HCT116 (cell line): ENCODE measurements around the gene TOP2B. TPM values are rescaled to one million over a fixed set of nuclear protein-coding genes. Genes with fewer than 3 reads are reported as not detected.

Source experiments
- ATAC-seq: fragments of 200-7000 bp; cut with Tn5 transposase; 2 replicates; pipeline ENCODE4 v1.9.1; 2020; ENCODE audit warnings: mild to moderate bottlenecking, moderate library complexity
- BruUV-seq: library from RNA; stranded (reverse); fragments of 400-500 nt; replicated peaks from 2 replicates; lab custom pipeline; 2021; lab: Mats Ljungman, UMichigan
- CTCF ChIA-PET: fragments of 300-600 bp; sonication (Branson Sonifier 250); formaldehyde crosslinking; loops from one replicate; lab custom pipeline; 2021; ENCODE audit warnings: antibody characterized with exemption; lab: Charles Lee
- POLR2A ChIA-PET: fragments of 300-600, 350-600 bp; sonication (Branson Sonifier 250); formaldehyde crosslinking; loops from one replicate; lab custom pipeline; 2021; ENCODE audit warnings: antibody characterized with exemption; lab: Charles Lee
- RAD21 ChIA-PET, 2 experiments: fragments of 300-600 bp; sonication (Branson Sonifier 250); formaldehyde crosslinking; loops; one replicate each; lab custom pipeline; 2023; ENCODE audit warnings: low total read pairs in 2 of 2; ENCODE audit not compliant: uncharacterized antibody in 2 of 2, unreplicated experiment in 2 of 2, low non-redundant PET in 1 of 2; lab: Charles Lee
- DNase-seq: peaks from one replicate; pipeline ENCODE4 v3.0.0-alpha.2; 2010; ENCODE audit warnings: low read depth, low spot score
- H2AFZ ChIP-seq: fragments of 200-600 bp; shearing (Covaris generic), sonication (generic); 2 replicates; pipeline ENCODE4 v1.6.1; 2017; ENCODE audit warnings: low read depth, mixed run types, mixed read lengths, antibody characterized with exemption, low read length; ENCODE audit not compliant: poor library complexity, severe bottlenecking
- H3K27ac ChIP-seq: 2 replicates; pipeline ENCODE4 v1.5.1; 2012; ENCODE audit warnings: low read depth, low read length
- H3K27me3 ChIP-seq: fragments of 200-600 bp; sonication (generic); 2 replicates; pipeline ENCODE4 v1.6.1; 2016; ENCODE audit warnings: mixed run types, low read length, mixed read lengths; ENCODE audit not compliant: insufficient read depth
- H3K36me3 ChIP-seq, 2 experiments: fragments of 200-500 bp in 1 of 2; fragments of 200-600 bp in 1 of 2; sonication (Bioruptor generic) in 1 of 2; sonication (generic) in 1 of 2; 2 replicates each; pipeline versions ENCODE4 v1.5.1 to v1.6.1; 2014 to 2016; ENCODE audit warnings: low read length in 2 of 2, inconsistent platforms in 1 of 2, mixed read lengths in 1 of 2, mixed run types in 1 of 2; ENCODE audit not compliant: insufficient read depth in 2 of 2, control insufficient read depth in 1 of 2
- H3K4me1 ChIP-seq, 2 experiments: fragments of 200-600 bp in 1 of 2; sonication (generic) in 1 of 2; 2 replicates each; pipeline versions ENCODE4 v1.5.1 to v1.6.1; 2012 to 2017; ENCODE audit warnings: low read length in 2 of 2, inconsistent platforms in 1 of 2, mild to moderate bottlenecking in 1 of 2, mixed read lengths in 1 of 2, mixed run types in 1 of 2, moderate library complexity in 1 of 2; ENCODE audit not compliant: insufficient read depth in 2 of 2, control insufficient read depth in 1 of 2
- H3K4me2 ChIP-seq: fragments of 200-600 bp; sonication (generic); 2 replicates; pipeline ENCODE4 v1.6.1; 2017; ENCODE audit warnings: mixed run types, low read length, mixed read lengths
- H3K4me3 ChIP-seq, 2 experiments: fragments of 200-600 bp in 1 of 2; sonication (generic) in 1 of 2; replicated peaks in 1 of 2; 2 replicates each; pipeline ENCODE4 v1.5.1; 2011 to 2016; ENCODE audit warnings: low read length in 2 of 2, control low read depth in 1 of 2, low read depth in 1 of 2, mild to moderate bottlenecking in 1 of 2, mixed read lengths in 1 of 2, mixed run types in 1 of 2
- H3K79me2 ChIP-seq: fragments of 200-600 bp; sonication (generic); 2 replicates; pipeline ENCODE4 v1.6.1; 2017; ENCODE audit warnings: mild to moderate bottlenecking, mixed run types, low read length, moderate library complexity, mixed read lengths; ENCODE audit not compliant: insufficient read depth
- H3K9ac ChIP-seq: fragments of 200-600 bp; sonication (generic); 2 replicates; pipeline ENCODE4 v1.6.1; 2016; ENCODE audit warnings: low read length, mixed read lengths
- H3K9me2 ChIP-seq: fragments of 200-600 bp; sonication (generic), shearing (Covaris generic); 2 replicates; pipeline ENCODE4 v1.6.1; 2017; ENCODE audit warnings: mixed run types, mild to moderate bottlenecking, moderate library complexity; ENCODE audit not compliant: insufficient read depth
- H3K9me3 ChIP-seq, 2 experiments: fragments of 200-500 bp in 1 of 2; fragments of 200-600 bp in 1 of 2; sonication (Bioruptor generic) in 1 of 2; sonication (generic) in 1 of 2; 2 replicates each; pipeline ENCODE4 v1.6.1; 2014 to 2017; ENCODE audit warnings: low read length in 2 of 2, mixed read lengths in 2 of 2, inconsistent platforms in 1 of 2, low read depth in 1 of 2, mild to moderate bottlenecking in 1 of 2, mixed run types in 1 of 2, moderate library complexity in 1 of 2; ENCODE audit not compliant: control insufficient read depth in 1 of 2, insufficient read depth in 1 of 2
- H4K20me1 ChIP-seq: fragments of 200-600 bp; sonication (generic), shearing (Covaris generic); 2 replicates; pipeline ENCODE4 v1.6.1; 2017; ENCODE audit warnings: mixed run types, mild to moderate bottlenecking, moderate library complexity; ENCODE audit not compliant: insufficient read depth
- CBX3 ChIP-seq: IDR thresholded peaks from 2 replicates; pipeline ENCODE4 v1.6.1; 2012; ENCODE audit warnings: low read depth
- CEBPB ChIP-seq: IDR thresholded peaks from 2 replicates; pipeline ENCODE4 v1.6.1; 2012; ENCODE audit warnings: low read depth
- CTCF ChIP-seq, 3 experiments: fragments of 200-600 bp in 1 of 3; sonication (generic) in 1 of 3; IDR thresholded peaks in 2 of 3; conservative IDR thresholded peaks in 1 of 3; 2 replicates each; pipeline ENCODE4 v1.5.1; 2012 to 2017; ENCODE audit warnings: low read depth in 2 of 3, low read length in 2 of 3, antibody characterized with exemption in 1 of 3, borderline replicate concordance in 1 of 3, control low read depth in 1 of 3, mild to moderate bottlenecking in 1 of 3, mixed read lengths in 1 of 3, mixed run types in 1 of 3, moderate library complexity in 1 of 3; ENCODE audit not compliant: insufficient read depth in 1 of 3
- EGR1 ChIP-seq: IDR thresholded peaks from 2 replicates; pipeline ENCODE4 v1.6.1; 2012; ENCODE audit warnings: low read depth
- ELF1 ChIP-seq: IDR thresholded peaks from 2 replicates; pipeline ENCODE4 v1.6.1; 2012; ENCODE audit warnings: low read depth, borderline replicate concordance
- EZH2 ChIP-seq: fragments of 200-600 bp; sonication (generic); IDR thresholded peaks from 2 replicates; pipeline ENCODE4 v1.6.1; 2017; ENCODE audit warnings: antibody characterized with exemption, mixed run types
- EZH2phosphoT487 ChIP-seq: fragments of 200-600 bp; IDR thresholded peaks from 2 replicates; pipeline ENCODE4 v1.6.1; 2018; ENCODE audit warnings: antibody characterized with exemption, borderline replicate concordance
- FOSL1 ChIP-seq: IDR thresholded peaks from 2 replicates; pipeline ENCODE4 v1.6.1; 2012; ENCODE audit warnings: low read depth
- POLR2A ChIP-seq: IDR thresholded peaks from 2 replicates; pipeline ENCODE4 v1.7.0; 2011; ENCODE audit warnings: borderline replicate concordance; ENCODE audit not compliant: insufficient read depth, insufficient read length; ENCODE audit errors: extremely low read depth
- POLR2AphosphoS5 ChIP-seq: IDR thresholded peaks from 2 replicates; pipeline ENCODE4 v1.6.1; 2011; ENCODE audit warnings: mild to moderate bottlenecking, low read depth, low read length, moderate library complexity
- RAD21 ChIP-seq: IDR thresholded peaks from 2 replicates; pipeline ENCODE4 v1.6.1; 2012; ENCODE audit warnings: low read depth, mild to moderate bottlenecking
- SIN3A ChIP-seq: IDR thresholded peaks from 2 replicates; pipeline ENCODE4 v1.6.1; 2012; ENCODE audit warnings: low read depth
- SP1 ChIP-seq: IDR thresholded peaks from 2 replicates; pipeline ENCODE4 v1.6.1; 2012; ENCODE audit warnings: low read depth
- SRF ChIP-seq: IDR thresholded peaks from 2 replicates; pipeline ENCODE4 v1.6.1; 2012; ENCODE audit warnings: low read depth
- TCF7L2 ChIP-seq: IDR thresholded peaks from 2 replicates; pipeline ENCODE4 v1.7.0; 2011; ENCODE audit warnings: borderline replicate concordance, inconsistent platforms; ENCODE audit not compliant: insufficient read depth, insufficient read length; ENCODE audit errors: extremely low read depth
- YY1 ChIP-seq: IDR thresholded peaks from 2 replicates; pipeline ENCODE4 v1.6.1; 2011; ENCODE audit warnings: low read length, low read depth, moderate library complexity, mild to moderate bottlenecking; ENCODE audit not compliant: insufficient replicate concordance; ENCODE audit errors: extremely low read depth
- ZNF274 ChIP-seq: fragments of 200-500 bp; sonication (Bioruptor generic); IDR thresholded peaks from 2 replicates; pipeline ENCODE4 v1.6.1; 2014; ENCODE audit warnings: mild to moderate bottlenecking, low read depth, low read length, inconsistent platforms
- intact Hi-C: fragments of 100-400 bp; cut with micrococcal nuclease; formaldehyde crosslinking; loops from 2 replicates; pipeline ENCODE4 v1.10.0; 2022
- total RNA-seq: library from RNA; stranded (reverse); gene quantifications from one replicate; pipeline ENCODE4 v1.2.1, GENCODE V29; 2021; ENCODE audit not compliant: unreplicated experiment
- TF ChIP-seq, protein P1 (sequence below): IDR thresholded peaks from 2 replicates; pipeline ENCODE4 v1.6.1; 2012
- TF ChIP-seq, protein P2 (sequence below): IDR thresholded peaks from 2 replicates; pipeline ENCODE4 v1.6.1; 2012; ENCODE audit warnings: low read depth

TOP2B gene
- total RNA-seq, 1 experiment from 2014 or later, result 101 TPM

DNA sequence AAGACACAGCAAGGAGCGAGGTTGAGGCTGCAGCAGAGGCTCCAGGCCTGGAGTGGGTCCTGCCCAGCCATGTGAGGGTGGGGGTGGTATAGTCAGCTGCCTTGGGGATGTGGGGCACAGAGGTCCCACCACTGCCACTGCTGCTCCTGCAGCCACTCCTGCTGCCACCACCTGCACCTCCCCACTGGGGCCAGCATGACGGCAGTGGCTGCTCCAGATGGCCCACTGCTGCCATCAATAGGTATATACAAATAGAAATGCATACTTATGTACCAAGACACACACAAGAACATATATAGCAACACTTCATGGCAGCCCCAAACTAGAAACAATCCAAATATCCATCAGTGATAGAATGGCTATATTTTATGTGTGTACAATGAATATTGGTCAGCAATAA is 10.0 kb upstream of the TOP2B start:
- Histone ChIP-seq H3K4me1 (peaks cover 0 to 4% of the 10 kb centered on the region in 2 experiments; a peak in 1 of 4 replicates), H2AFZ (no peak overlapping the region), H3K4me3 (no peak overlapping the region), H3K27me3 (no peaks in the 10 kb centered on the region), H3K9ac (no peak overlapping the region), H3K9me3 (no peaks in the 10 kb centered on the region), H3K36me3 (no peaks in the 10 kb centered on the region), H4K20me1 (no peaks in the 10 kb centered on the region), H3K9me2 (no peaks in the 10 kb centered on the region), H3K79me2 (no peaks in the 10 kb centered on the region), H3K4me2 (no peak overlapping the region)
- POLR2A ChIA-PET, result no interaction called here
- intact Hi-C loops, result no loop called here
- CTCF ChIA-PET, result no interaction called here
- no peak for ATAC-seq
- no TSS peak for BruUV-seq
- TF ChIP-seq YY1, result no peak
- no peak for TF ChIP-seq ELF1
- no peak for TF ChIP-seq SRF
- TF ChIP-seq TCF7L2, result no peak
- no peak for TF ChIP-seq EZH2phosphoT487
- TF ChIP-seq SP1, result no peak
- no peak for TF ChIP-seq CTCF (IDR thresholded peaks at IDR 0.05 in 2 of 3, conservative IDR thresholded peaks at IDR 0.05 in 1 of 3; ENCODE audit: borderline replicate concordance in 1 of 3, insufficient read depth in 1 of 3, low read depth in 2 of 3, low read length in 2 of 3)
- no peak for TF ChIP-seq ZNF274
- TF ChIP-seq, protein P1, sequence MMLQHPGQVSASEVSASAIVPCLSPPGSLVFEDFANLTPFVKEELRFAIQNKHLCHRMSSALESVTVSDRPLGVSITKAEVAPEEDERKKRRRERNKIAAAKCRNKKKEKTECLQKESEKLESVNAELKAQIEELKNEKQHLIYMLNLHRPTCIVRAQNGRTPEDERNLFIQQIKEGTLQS, result no peak
- no peak for TF ChIP-seq CEBPB
- no peak for TF ChIP-seq POLR2AphosphoS5
- TF ChIP-seq FOSL1, result no peak
- no peak for TF ChIP-seq EGR1
- TF ChIP-seq, protein P2, sequence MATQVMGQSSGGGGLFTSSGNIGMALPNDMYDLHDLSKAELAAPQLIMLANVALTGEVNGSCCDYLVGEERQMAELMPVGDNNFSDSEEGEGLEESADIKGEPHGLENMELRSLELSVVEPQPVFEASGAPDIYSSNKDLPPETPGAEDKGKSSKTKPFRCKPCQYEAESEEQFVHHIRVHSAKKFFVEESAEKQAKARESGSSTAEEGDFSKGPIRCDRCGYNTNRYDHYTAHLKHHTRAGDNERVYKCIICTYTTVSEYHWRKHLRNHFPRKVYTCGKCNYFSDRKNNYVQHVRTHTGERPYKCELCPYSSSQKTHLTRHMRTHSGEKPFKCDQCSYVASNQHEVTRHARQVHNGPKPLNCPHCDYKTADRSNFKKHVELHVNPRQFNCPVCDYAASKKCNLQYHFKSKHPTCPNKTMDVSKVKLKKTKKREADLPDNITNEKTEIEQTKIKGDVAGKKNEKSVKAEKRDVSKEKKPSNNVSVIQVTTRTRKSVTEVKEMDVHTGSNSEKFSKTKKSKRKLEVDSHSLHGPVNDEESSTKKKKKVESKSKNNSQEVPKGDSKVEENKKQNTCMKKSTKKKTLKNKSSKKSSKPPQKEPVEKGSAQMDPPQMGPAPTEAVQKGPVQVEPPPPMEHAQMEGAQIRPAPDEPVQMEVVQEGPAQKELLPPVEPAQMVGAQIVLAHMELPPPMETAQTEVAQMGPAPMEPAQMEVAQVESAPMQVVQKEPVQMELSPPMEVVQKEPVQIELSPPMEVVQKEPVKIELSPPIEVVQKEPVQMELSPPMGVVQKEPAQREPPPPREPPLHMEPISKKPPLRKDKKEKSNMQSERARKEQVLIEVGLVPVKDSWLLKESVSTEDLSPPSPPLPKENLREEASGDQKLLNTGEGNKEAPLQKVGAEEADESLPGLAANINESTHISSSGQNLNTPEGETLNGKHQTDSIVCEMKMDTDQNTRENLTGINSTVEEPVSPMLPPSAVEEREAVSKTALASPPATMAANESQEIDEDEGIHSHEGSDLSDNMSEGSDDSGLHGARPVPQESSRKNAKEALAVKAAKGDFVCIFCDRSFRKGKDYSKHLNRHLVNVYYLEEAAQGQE, result no peak
- TF ChIP-seq EZH2, result no peak
- TF ChIP-seq RAD21, result no peak
- TF ChIP-seq CBX3, result no peak
- TF ChIP-seq POLR2A, result no peak
- TF ChIP-seq SIN3A, result no peak
- TF ChIP-seq, all 23 proteins: peak for 0
- RAD21 ChIA-PET, result no interaction called here
- H3K27ac ChIP-seq, result no peak overlapping the region
- DNase-seq, result no peak
